ENCODE results near the gene ZNF146. TPM values are rescaled to one million over a fixed set of nuclear protein-coding genes. Genes with fewer than 3 reads are reported as not detected.

Gene ZNF146
- total and polyA plus RNA-seq, 2 donors from 2014 or later = 21.0 to 50.8 TPM

- DNase-seq (peak; percentile 66 to 90 (median 84)), FAIRE-seq (no peak)
- Histone ChIP-seq H3K4me1 (ENCODE audit: control insufficient read depth in 2 of 3, insufficient read depth in 2 of 3, low read depth in 1 of 3, low read length in 3 of 3) (peaks cover 0 to 8% (median 4%) of the 10 kb centered on the region in 3 donors), H3K36me3 (ENCODE audit: control insufficient read depth in 2 of 3, insufficient read depth in 3 of 3, low read length in 3 of 3) (no peaks in the 10 kb centered on the region), H3K9me3 (ENCODE audit: control insufficient read depth in 2 of 3, insufficient read depth in 1 of 3, low read length in 3 of 3) (no peaks in the 10 kb centered on the region), H3K27ac (ENCODE audit: low read depth in 2 of 2, low read length in 2 of 2) (no peak overlapping the region), H3K9ac (ENCODE audit: low read length in 3 of 3) (peak overlapping the region in 2 of 3 donors; percentile 36 to 51), H3K4me3 (ENCODE audit: low read length in 3 of 3) (peak overlapping the region; percentile 62 to 74 (median 68)), H3K27me3 (ENCODE audit: control insufficient read depth, insufficient read depth, low read length) (peaks cover 2% of the 10 kb centered on the region)
- TF ChIP-seq, protein P1, sequence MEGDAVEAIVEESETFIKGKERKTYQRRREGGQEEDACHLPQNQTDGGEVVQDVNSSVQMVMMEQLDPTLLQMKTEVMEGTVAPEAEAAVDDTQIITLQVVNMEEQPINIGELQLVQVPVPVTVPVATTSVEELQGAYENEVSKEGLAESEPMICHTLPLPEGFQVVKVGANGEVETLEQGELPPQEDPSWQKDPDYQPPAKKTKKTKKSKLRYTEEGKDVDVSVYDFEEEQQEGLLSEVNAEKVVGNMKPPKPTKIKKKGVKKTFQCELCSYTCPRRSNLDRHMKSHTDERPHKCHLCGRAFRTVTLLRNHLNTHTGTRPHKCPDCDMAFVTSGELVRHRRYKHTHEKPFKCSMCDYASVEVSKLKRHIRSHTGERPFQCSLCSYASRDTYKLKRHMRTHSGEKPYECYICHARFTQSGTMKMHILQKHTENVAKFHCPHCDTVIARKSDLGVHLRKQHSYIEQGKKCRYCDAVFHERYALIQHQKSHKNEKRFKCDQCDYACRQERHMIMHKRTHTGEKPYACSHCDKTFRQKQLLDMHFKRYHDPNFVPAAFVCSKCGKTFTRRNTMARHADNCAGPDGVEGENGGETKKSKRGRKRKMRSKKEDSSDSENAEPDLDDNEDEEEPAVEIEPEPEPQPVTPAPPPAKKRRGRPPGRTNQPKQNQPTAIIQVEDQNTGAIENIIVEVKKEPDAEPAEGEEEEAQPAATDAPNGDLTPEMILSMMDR (IDR thresholded peaks at IDR 0.05; ENCODE audit: borderline replicate concordance, extremely low read depth, insufficient read depth) = no peak
- intact Hi-C loops (cut with DNase I) = no loop called here
Measured at GRCh38 chr19:36245210-36246005, 30.5 kb downstream of the ZNF146 start.

DNA sequence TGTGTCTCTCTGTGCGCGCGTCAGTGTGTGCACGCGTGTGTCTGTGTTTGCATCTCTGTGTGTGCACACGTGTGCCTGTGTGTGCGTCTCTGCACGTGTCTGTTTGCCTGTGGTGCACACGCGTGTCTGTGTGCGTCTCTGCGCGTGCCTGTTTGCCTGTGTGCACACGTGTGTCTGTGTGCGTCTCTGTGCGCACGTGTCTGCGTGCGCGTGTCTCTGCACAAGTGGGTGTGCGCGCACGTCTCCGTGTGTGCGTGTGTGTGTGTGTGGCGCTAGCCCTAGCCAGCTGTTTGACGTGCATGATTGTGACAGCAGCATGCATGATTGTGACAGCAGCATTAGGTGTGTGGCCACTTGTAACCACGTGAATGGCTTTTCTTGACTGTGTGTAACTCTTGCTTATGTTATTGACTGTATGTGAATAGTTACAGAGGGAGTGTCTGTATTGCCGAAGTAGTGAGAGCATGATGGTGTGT is 31.1 kb downstream of the ZNF146 start:
- H3K9me3 ChIP-seq (ENCODE audit: control insufficient read depth in 2 of 3, insufficient read depth in 1 of 3, low read length in 3 of 3) = no peaks in the 10 kb centered on the region
- no peak overlapping the region for H3K27ac ChIP-seq (ENCODE audit: low read depth in 2 of 2, low read length in 2 of 2)
- intact Hi-C loops (cut with DNase I) = no loop called here
- FAIRE-seq (no peak), DNase-seq (peak in 1 of 5 donors; percentile 31)
- TF ChIP-seq, protein P1 (IDR thresholded peaks at IDR 0.05; ENCODE audit: borderline replicate concordance, extremely low read depth, insufficient read depth) = no peak
- H3K4me1 ChIP-seq (ENCODE audit: control insufficient read depth in 2 of 3, insufficient read depth in 2 of 3, low read depth in 1 of 3, low read length in 3 of 3) = peaks cover 0 to 8% (median 4%) of the 10 kb centered on the region in 3 donors
- peak overlapping the region in 1 of 3 donors; percentile 13 for H3K9ac ChIP-seq (ENCODE audit: low read length in 3 of 3)
- H3K27me3 ChIP-seq (ENCODE audit: control insufficient read depth, insufficient read depth, low read length) = peaks cover 2% of the 10 kb centered on the region
- H3K36me3 ChIP-seq (ENCODE audit: control insufficient read depth in 2 of 3, insufficient read depth in 3 of 3, low read length in 3 of 3) = no peaks in the 10 kb centered on the region
- peak overlapping the region; percentile 59 to 74 (median 62) for H3K4me3 ChIP-seq (ENCODE audit: low read length in 3 of 3)

DNA sequence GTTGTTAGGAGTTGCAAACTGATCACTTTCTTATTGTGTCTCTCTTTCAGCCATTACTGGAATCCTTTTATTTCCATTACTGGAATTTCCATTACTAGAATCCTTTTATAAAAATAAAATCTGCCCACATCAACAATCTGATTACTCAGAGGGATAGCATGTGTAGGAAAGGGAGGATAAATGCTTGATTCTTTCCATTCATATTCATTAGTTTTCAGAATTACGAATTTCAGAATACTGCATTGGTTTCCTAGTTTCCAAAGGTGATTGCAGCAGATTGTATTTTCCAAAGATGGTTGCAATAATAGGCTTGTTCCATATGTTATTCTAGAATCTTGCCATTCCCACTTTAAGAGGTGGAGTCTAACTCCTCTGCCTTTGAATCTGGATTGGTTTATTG is 37.1 kb downstream of the ZNF146 start:
- no peak overlapping the region for H3K27ac ChIP-seq (ENCODE audit: low read depth in 2 of 2, low read length in 2 of 2)
- H3K9me3 ChIP-seq (ENCODE audit: control insufficient read depth in 2 of 3, insufficient read depth in 1 of 3, low read length in 3 of 3) = no peaks in the 10 kb centered on the region
- no peaks in the 10 kb centered on the region for H3K27me3 ChIP-seq (ENCODE audit: control insufficient read depth, insufficient read depth, low read length)
- FAIRE-seq (no peak), DNase-seq (no peak)
- H3K9ac ChIP-seq (ENCODE audit: low read length in 3 of 3) = no peak overlapping the region
- intact Hi-C loops (cut with DNase I) = no loop called here
- peaks cover 0 to 3% (median 0%) of the 10 kb centered on the region in 3 donors for H3K4me1 ChIP-seq (ENCODE audit: control insufficient read depth in 2 of 3, insufficient read depth in 2 of 3, low read depth in 1 of 3, low read length in 3 of 3)
- H3K36me3 ChIP-seq (ENCODE audit: control insufficient read depth in 2 of 3, insufficient read depth in 3 of 3, low read length in 3 of 3) = no peaks in the 10 kb centered on the region
- TF ChIP-seq, protein P1 (IDR thresholded peaks at IDR 0.05; ENCODE audit: borderline replicate concordance, extremely low read depth, insufficient read depth) = no peak
- H3K4me3 ChIP-seq (ENCODE audit: low read length in 3 of 3) = no peak overlapping the region
